ENCODE results near the gene RAMP3. TPM values are rescaled to one million over a fixed set of nuclear protein-coding genes. Genes with fewer than 3 reads are reported as not detected.

Gene RAMP3
- polyA plus RNA-seq, 1 donor (not counting 4 experiments of a cell fraction or from before 2014, with no cell fraction given) = not detected

- peaks cover 10% of the 10 kb centered on the region for H3K27me3 ChIP-seq (ENCODE audit: control insufficient read depth, extremely low read depth, insufficient read depth, low read length)
- no peak for TF ChIP-seq EZH2 (IDR thresholded peaks at IDR 0.05; ENCODE audit: low read length)
- no peak for TF ChIP-seq CTCF (optimal IDR thresholded peaks at IDR 0.05 in 1 of 3, IDR thresholded peaks at IDR 0.05 in 1 of 3, conservative IDR thresholded peaks at IDR 0.05 in 1 of 3; ENCODE audit: extremely low read depth in 1 of 3, insufficient read depth in 2 of 3, low read length in 3 of 3)
- H3K36me3 ChIP-seq (ENCODE audit: control insufficient read depth in 2 of 2, extremely low read depth in 1 of 2, insufficient read depth in 2 of 2, low read length in 2 of 2) = no peaks in the 10 kb centered on the region
- no peak overlapping the region for H2AFZ ChIP-seq (ENCODE audit: control insufficient read depth, low read length)
- no peak overlapping the region for H3K27ac ChIP-seq (ENCODE audit: control insufficient read depth, insufficient read depth, low read length)
- dilution Hi-C loops (cut with MboI; ENCODE audit: extremely low pct_ligation_motif_present, low sequenced_read_pairs) = no loop called here
- no peaks in the 10 kb centered on the region for H4K20me1 ChIP-seq (ENCODE audit: control insufficient read depth, extremely low read depth, insufficient read depth, low read length)
- no peaks in the 10 kb centered on the region for H3K9me1 ChIP-seq (ENCODE audit: control insufficient read depth, extremely low read depth, insufficient read depth, low read length)
- no peaks in the 10 kb centered on the region for H3K9me3 ChIP-seq (ENCODE audit: control insufficient read depth, low read depth, low read length)
- H3K4me1 ChIP-seq (ENCODE audit: control insufficient read depth, extremely low read depth, insufficient read depth, low read length) = no peaks in the 10 kb centered on the region
- H3K9ac ChIP-seq (ENCODE audit: control insufficient read depth, extremely low read depth, insufficient read depth, low read length) = no peak overlapping the region
- H3K79me2 ChIP-seq (ENCODE audit: control insufficient read depth, insufficient read depth, low read length) = no peaks in the 10 kb centered on the region
- H3K4me3 ChIP-seq (ENCODE audit: control insufficient read depth in 2 of 3, extremely low read depth in 1 of 3, insufficient read depth in 2 of 3, low read depth in 1 of 3, low read length in 3 of 3) = no peak overlapping the region
- DNase-seq (ENCODE audit: low read depth, low spot score) = no peak
- H3K4me2 ChIP-seq (ENCODE audit: control insufficient read depth, extremely low read depth, insufficient read depth, low read depth, low read length) = no peak overlapping the region
- no peak for FAIRE-seq
These were observed 11.7 kb upstream of the RAMP3 start for GRCh38 chr7:45145881-45146280.

- DNase-seq (ENCODE audit: low read depth, low spot score) (no peak), FAIRE-seq (no peak)
- Histone ChIP-seq H3K27me3 (ENCODE audit: control insufficient read depth, extremely low read depth, insufficient read depth, low read length) (peaks cover 13% of the 10 kb centered on the region), H3K27ac (ENCODE audit: control insufficient read depth, insufficient read depth, low read length) (no peak overlapping the region), H3K9me1 (ENCODE audit: control insufficient read depth, extremely low read depth, insufficient read depth, low read length) (no peaks in the 10 kb centered on the region), H3K36me3 (ENCODE audit: control insufficient read depth in 2 of 2, extremely low read depth in 1 of 2, insufficient read depth in 2 of 2, low read length in 2 of 2) (no peaks in the 10 kb centered on the region), H3K4me1 (ENCODE audit: control insufficient read depth, extremely low read depth, insufficient read depth, low read length) (no peaks in the 10 kb centered on the region), H3K9me3 (ENCODE audit: control insufficient read depth, low read depth, low read length) (no peaks in the 10 kb centered on the region), H3K9ac (ENCODE audit: control insufficient read depth, extremely low read depth, insufficient read depth, low read length) (no peak overlapping the region), H3K4me2 (ENCODE audit: control insufficient read depth, extremely low read depth, insufficient read depth, low read depth, low read length) (no peak overlapping the region), H3K79me2 (ENCODE audit: control insufficient read depth, insufficient read depth, low read length) (no peaks in the 10 kb centered on the region), H4K20me1 (ENCODE audit: control insufficient read depth, extremely low read depth, insufficient read depth, low read length) (no peaks in the 10 kb centered on the region), H3K4me3 (ENCODE audit: control insufficient read depth in 2 of 3, extremely low read depth in 1 of 3, insufficient read depth in 2 of 3, low read depth in 1 of 3, low read length in 3 of 3) (no peak overlapping the region), H2AFZ (ENCODE audit: control insufficient read depth, low read length) (no peak overlapping the region)
- dilution Hi-C loops (cut with MboI; ENCODE audit: extremely low pct_ligation_motif_present, low sequenced_read_pairs) = no loop called here
- TF ChIP-seq EZH2 (IDR thresholded peaks at IDR 0.05; ENCODE audit: low read length) (no peak), CTCF (optimal IDR thresholded peaks at IDR 0.05 in 1 of 3, IDR thresholded peaks at IDR 0.05 in 1 of 3, conservative IDR thresholded peaks at IDR 0.05 in 1 of 3; ENCODE audit: extremely low read depth in 1 of 3, insufficient read depth in 2 of 3, low read length in 3 of 3) (peak in 1 of 3 experiments; percentile 4)
These were observed 10.8 kb upstream of the RAMP3 start for GRCh38 chr7:45146531-45147379.

Data from keratinocyte (primary cell).